Gastroesophageal sphincter (tissue), 4 donors: ENCODE measurements around the gene ZDHHC4. TPM values are rescaled to one million over a fixed set of nuclear protein-coding genes. Genes with fewer than 3 reads are reported as not detected.
"Not testable (repeated sequence)": the region's sequence is repeated elsewhere in the genome, so short reads cannot be mapped to it uniquely, and the experiment has no call there.

Experiments used
- ATAC-seq: fragments of 150-250 bp; one replicate; pipeline ENCODE4 v1.9.1; 2016; ENCODE audit warnings: mild to moderate bottlenecking, moderate library complexity
- H3K27ac ChIP-seq, 4 donors: fragments of 200-600 bp; sonication (generic) in 3 of 4; 1 replicate in 3 of 4; 2 replicates in 1 of 4; pipeline ENCODE4 v1.5.1; 2016 to 2019
- H3K27me3 ChIP-seq: fragments of 200-600 bp; sonication (generic); one replicate; pipeline ENCODE4 v1.5.1; 2019
- H3K36me3 ChIP-seq, 2 donors: fragments of 200-600 bp; sonication (generic); one replicate each; pipeline ENCODE4 v1.5.1; 2019; ENCODE audit warnings: control low read depth in 1 of 2
- H3K4me1 ChIP-seq, 3 donors: fragments of 200-600 bp; sonication (generic); 1 replicate in 2 of 3; 2 replicates in 1 of 3; pipeline ENCODE4 v1.5.1; 2016 to 2019; ENCODE audit warnings: control low read depth in 2 of 3
- H3K4me3 ChIP-seq, 2 donors: fragments of 200-600 bp; sonication (generic); one replicate each; pipeline ENCODE4 v1.5.1; 2019; ENCODE audit warnings: mild to moderate bottlenecking in 1 of 2, moderate library complexity in 1 of 2
- H3K9me3 ChIP-seq, 3 donors: fragments of 200-600 bp; sonication (generic); one replicate each; pipeline ENCODE4 v1.5.1; 2017 to 2019; ENCODE audit warnings: control low read depth in 2 of 3
- CTCF ChIP-seq, 4 experiments: fragments of 200-600 bp in 2 of 4; fragments of 450-650 bp in 2 of 4; sonication (generic) in 1 of 4; IDR thresholded peaks; one replicate each; pipeline ENCODE4 v1.5.1; 2017 to 2019; ENCODE audit warnings: antibody characterized with exemption in 4 of 4, mild to moderate bottlenecking in 2 of 4, moderate library complexity in 2 of 4
- EP300 ChIP-seq: sonication (generic); formaldehyde crosslinking; IDR thresholded peaks from one replicate; pipeline ENCODE4 v1.6.1; 2017; ENCODE audit warnings: antibody characterized with exemption, mild to moderate bottlenecking
- POLR2A ChIP-seq, 2 donors: fragments of 450-650 bp; IDR thresholded peaks; one replicate each; pipeline ENCODE4 v1.6.1; 2017; ENCODE audit warnings: antibody characterized with exemption in 2 of 2, mild to moderate bottlenecking in 2 of 2, moderate library complexity in 1 of 2
- POLR2AphosphoS5 ChIP-seq: sonication (generic); formaldehyde crosslinking; IDR thresholded peaks from one replicate; pipeline ENCODE4 v1.6.1; 2017; ENCODE audit warnings: antibody characterized with exemption
- WGBS, 2 donors: methylation state at CpG; one replicate each; pipeline ENCODE4 v1.1.5; 2018; ENCODE audit warnings: low coverage in 1 of 2; 5-methylcytosine and 5-hydroxymethylcytosine counted together
- total RNA-seq, 4 donors: library from RNA; depleted of rRNA; stranded (reverse); fragments of >200 nt; gene quantifications; one replicate each; pipeline ENCODE4 v1.1.0, GENCODE V29; 2016

ZDHHC4 gene
- total RNA-seq, 4 donors from 2014 or later = 54.6 to 63.8 (median 58.8) TPM

- H3K4me3 ChIP-seq = no peak overlapping the region
- WGBS, 2 donors = 80 to 87% methylated on average over 3 of the region's 6 CpGs
- H3K27ac ChIP-seq = no peak overlapping the region
- peaks cover 0 to 27% of the 10 kb centered on the region in 2 donors for H3K36me3 ChIP-seq
- H3K9me3 ChIP-seq = no peaks in the 10 kb centered on the region
- no peaks in the 10 kb centered on the region for H3K4me1 ChIP-seq
- TF ChIP-seq CTCF (IDR thresholded peaks at IDR 0.05) (no peak), POLR2AphosphoS5 (no peak), EP300 (no peak), POLR2A (IDR thresholded peaks at IDR 0.05) (no peak)
- no peaks in the 10 kb centered on the region for H3K27me3 ChIP-seq
- no peak for ATAC-seq
Measured at GRCh38 chr7:6628045-6628444, 50.8 kb downstream of the ZDHHC4 start.

- ATAC-seq = no peak
- 45 to 58% methylated on average over 2 to 5 of the region's 11 CpGs for WGBS, 2 donors
- no peak overlapping the region for H3K27ac ChIP-seq
- peaks cover 0 to 7% of the 10 kb centered on the region in 2 donors for H3K36me3 ChIP-seq
- TF ChIP-seq POLR2AphosphoS5 = no peak
- TF ChIP-seq CTCF (IDR thresholded peaks at IDR 0.05) = no peak
- no peak overlapping the region for H3K4me3 ChIP-seq
- no peaks in the 10 kb centered on the region for H3K4me1 ChIP-seq
- no peaks in the 10 kb centered on the region for H3K9me3 ChIP-seq
- H3K27me3 ChIP-seq = no peaks in the 10 kb centered on the region
Measured at GRCh38 chr7:6630007-6630849, 53.0 kb downstream of the ZDHHC4 start.

- no peak overlapping the region for H3K27ac ChIP-seq
- H3K9me3 ChIP-seq = no peaks in the 10 kb centered on the region
- TF ChIP-seq POLR2AphosphoS5 (no peak), CTCF (IDR thresholded peaks at IDR 0.05) (no peak), POLR2A (IDR thresholded peaks at IDR 0.05) (no peak), EP300 (no peak)
- H3K36me3 ChIP-seq = no peaks in the 10 kb centered on the region
- WGBS, 2 donors = 60 to 68% methylated on average over 1 to 3 of the region's 7 CpGs
- ATAC-seq = no peak
- H3K27me3 ChIP-seq = no peaks in the 10 kb centered on the region
- no peak overlapping the region for H3K4me3 ChIP-seq
- peaks cover 0 to 7% (median 4%) of the 10 kb centered on the region in 3 donors for H3K4me1 ChIP-seq
Measured at GRCh38 chr7:6631605-6632004, 54.4 kb downstream of the ZDHHC4 start.

- H3K27ac ChIP-seq = no peak overlapping the region
- no peak overlapping the region for H3K4me3 ChIP-seq
- H3K9me3 ChIP-seq = no peaks in the 10 kb centered on the region
- no peaks in the 10 kb centered on the region for H3K27me3 ChIP-seq
- no peak for ATAC-seq
- peaks cover 0 to 25% (median 16%) of the 10 kb centered on the region in 3 donors for H3K4me1 ChIP-seq
- 73 to 74% methylated on average over 5 to 6 of the region's 8 CpGs for WGBS, 2 donors
- TF ChIP-seq CTCF (IDR thresholded peaks at IDR 0.05) (no peak), POLR2A (IDR thresholded peaks at IDR 0.05) (no peak), POLR2AphosphoS5 (no peak), EP300 (no peak)
- H3K36me3 ChIP-seq = no peaks in the 10 kb centered on the region
Measured at GRCh38 chr7:6634021-6634420, 56.8 kb downstream of the ZDHHC4 start.

- peaks cover 0 to 34% (median 17%) of the 10 kb centered on the region in 3 donors for H3K4me1 ChIP-seq
- not testable (repeated sequence) for H3K27ac ChIP-seq, H3K27me3 ChIP-seq, H3K4me3 ChIP-seq, ATAC-seq, H3K9me3 ChIP-seq, H3K36me3 ChIP-seq
- WGBS, 2 donors = 71 to 84% methylated on average over 3 to 5 of the region's 5 CpGs
Measured at GRCh38 chr7:6634971-6635370, 57.7 kb downstream of the ZDHHC4 start.
